Activated CD4-positive, alpha-beta T cell treated with anti-CD3 and anti-CD28 coated beads, Interleukin-10, Interleukin-2, amounts not matched to agents 100 ng/mL and 50 ng/mL, durations not matched to agents 16 hours and 8 hours (primary cell): ENCODE results near the gene FADS2.

Experiments used
- DNase-seq: peaks from one replicate; pipeline ENCODE4 v3.0.0-alpha.2; 2020

FADS2 gene

GRCh38 chr11:61797263-61797944 lies 30.7 kb upstream of the FADS2 start:
- DNase-seq: peak; percentile 71

DNA sequence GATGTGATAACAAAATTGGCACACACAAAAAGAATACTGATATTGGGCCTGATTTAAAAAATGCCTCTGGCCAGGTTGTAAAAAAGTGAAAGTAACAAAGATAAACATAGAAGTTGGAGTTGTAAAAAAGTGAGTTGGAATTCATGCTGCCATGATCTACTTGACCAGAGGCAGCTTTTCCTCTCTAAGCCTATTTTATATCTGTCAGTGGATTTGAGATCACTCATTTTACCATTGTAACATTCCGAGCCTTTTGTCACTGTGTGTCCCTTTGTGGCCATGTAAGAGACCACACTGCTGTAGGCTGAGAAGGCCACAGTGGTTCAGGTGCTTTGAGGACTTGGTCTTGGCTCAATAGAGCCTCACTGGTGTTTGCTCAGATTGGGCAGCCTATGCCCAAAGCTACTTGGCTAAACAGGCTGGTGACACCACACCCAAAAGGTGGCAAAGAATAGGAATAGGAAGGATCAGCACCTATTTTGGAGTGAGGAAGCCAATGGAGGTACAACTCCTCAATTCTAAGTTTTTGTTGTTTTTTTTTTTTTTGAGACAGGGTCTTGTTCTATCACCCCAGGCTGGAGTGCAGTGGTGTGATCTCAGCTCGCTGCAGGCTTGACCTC lies 28.3 kb upstream of the FADS2 start:
- no peak for DNase-seq

DNA sequence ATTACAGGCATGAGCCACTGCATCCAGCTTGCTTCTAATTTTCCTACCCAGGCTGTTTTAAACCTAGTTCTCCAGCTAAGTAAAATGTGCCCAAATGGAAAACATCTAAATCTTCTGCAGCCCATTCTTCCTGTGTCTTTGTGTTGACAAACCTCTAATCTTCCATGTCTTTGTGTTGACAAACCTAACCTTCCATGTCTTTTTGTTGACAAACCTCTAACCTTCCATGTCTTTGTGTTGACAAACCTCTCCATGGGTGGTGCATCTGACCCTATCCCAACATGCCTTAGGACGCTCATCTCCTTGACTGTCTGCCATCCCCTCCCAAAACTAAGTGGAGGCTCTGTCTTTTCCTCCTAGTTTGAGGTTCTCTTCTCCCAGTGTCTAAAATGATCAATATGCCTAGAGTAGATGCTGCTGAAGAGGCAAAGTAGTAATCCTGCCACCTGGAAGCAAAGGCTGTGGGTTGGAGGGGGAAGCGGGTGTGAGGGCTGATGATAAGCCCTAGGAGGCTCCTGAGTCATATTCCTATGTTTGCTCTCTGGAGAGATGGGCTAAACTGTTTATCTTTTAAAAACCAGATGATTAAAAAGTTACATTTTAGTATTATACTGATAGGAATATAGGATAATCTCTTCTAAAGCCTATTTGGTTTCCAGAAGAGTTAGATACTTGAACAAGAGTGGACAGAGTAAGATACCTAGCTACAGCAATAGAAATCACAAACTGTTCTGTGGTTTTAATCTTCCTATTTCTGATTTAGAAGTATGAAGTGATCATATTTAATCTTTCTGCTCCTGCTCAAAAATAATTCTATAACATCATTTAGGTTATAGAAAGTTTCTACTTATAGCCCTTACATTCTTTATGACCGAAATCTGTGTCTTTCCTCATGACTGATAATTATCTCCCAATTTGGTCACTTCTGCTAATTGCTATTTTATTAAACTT lies 27.5 kb upstream of the FADS2 start:
- no peak for DNase-seq

DNA sequence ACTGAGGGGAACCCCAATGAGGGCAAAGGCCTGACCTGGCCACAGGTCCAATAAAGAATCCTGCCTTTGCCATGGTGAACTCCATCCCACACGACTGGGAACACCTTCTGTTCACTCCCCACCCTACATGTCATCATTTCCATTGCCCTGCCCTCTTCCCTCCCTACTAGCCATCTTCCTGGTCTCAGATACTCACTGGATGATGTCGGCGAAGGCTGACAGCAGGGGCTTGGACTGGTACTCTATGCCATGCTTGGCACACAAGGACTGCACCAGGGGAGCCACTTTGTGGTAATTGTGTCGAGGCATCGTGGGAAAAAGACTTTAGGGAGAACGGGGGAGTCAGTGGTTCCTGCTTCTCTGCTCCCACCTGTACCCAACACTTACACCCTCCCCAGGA lies 25.5 kb upstream of the FADS2 start:
- no peak for DNase-seq

DNA sequence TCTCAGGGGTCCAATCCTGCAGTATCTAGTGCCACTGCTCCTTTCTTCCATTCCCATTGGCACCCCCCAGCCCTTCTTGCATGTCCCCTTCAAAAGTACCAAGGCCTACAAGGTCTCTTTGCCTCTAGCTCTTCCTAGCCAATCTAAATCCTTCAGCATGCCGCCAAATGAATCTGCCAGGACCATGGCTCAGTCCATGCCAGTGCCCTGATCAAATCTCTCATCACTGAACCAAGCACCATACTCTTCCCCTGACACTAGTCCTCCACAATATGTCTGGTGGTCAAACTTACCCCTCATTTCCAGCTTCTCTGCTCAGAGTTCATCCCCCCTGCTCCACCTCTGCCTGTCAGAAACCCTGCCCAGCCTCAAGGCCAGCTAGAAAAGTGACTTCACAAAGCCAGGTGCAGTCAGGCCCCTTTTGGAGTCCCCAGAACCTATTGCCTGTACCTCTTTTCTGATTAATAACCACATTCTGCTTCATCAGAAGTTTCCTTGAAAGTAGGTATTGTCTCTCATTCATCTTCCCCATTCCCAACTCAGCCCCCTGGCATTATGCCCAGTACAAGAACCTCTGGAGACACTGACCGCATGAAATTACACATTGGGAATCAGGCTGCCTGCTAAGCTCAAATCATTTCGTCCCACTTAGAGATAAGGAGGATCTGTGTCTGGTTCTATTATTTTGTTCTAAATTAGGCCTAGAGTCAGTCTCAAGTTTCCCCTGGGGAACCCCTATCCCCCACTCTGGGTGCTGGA lies 24.0 kb upstream of the FADS2 start:
- no peak for DNase-seq

- no peak for DNase-seq
These were observed 23.0 kb upstream of the FADS2 start for GRCh38 chr11:61805146-61805545.

DNA sequence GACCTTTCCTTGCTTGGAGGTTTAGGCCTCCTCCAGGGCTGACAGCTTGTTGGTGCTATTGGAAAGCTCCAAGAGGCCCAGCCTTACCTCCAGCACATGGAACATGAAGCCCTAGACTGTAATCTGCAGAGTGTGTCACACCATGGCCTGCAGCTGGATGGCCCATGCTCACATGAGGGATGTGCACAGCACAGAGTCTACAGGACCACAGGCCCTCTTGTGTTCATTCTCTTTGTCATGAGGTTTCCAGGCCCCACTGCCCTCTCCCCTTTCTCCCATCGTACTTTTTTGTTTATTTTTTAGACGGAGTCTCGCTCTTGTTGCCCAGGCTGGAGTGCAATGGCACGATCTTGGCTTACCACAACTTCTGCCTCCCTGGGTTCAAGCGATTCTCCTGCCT lies 21.3 kb upstream of the FADS2 start:
- DNase-seq: no peak

- no peak for DNase-seq
These were observed 17.4 kb upstream of the FADS2 start for GRCh38 chr11:61810671-61811175.

GRCh38 chr11:61811831-61812230 lies 16.3 kb upstream of the FADS2 start:
- DNase-seq: no peak

DNA sequence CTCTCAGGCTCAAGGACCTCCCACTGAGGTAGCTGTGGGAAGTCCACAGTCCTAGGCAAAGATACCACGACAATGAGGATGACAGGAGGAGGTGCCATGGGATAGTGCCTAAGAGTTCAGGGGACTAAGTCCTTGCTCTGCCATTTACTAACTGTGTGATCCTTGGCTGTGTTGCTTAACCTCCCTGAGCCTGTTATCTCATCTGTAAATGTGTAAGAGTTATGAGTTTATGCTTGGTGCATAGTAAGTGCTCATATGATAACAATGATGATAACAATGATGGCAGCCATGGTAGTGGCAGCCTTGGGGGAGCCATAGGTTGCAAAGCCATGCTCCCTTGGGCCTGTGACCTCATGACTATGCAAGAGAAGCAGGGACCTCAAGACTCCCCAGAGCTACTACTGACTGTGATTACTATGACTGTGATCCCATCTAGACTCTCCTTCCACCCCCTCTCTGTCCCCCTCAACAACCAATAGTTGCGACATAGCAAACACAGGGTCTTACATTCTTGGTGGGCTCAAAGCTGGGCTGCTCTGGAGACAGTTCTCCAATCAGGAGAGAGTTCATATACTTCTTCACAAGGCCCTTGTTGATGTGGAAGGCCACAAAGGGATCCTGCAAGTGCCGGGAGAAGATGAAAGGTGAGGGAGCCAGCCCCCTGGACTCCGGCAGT lies 15.2 kb upstream of the FADS2 start:
- DNase-seq: no peak

GRCh38 chr11:61814247-61814957 lies 13.7 kb upstream of the FADS2 start:
- peak; percentile 57 for DNase-seq

DNA sequence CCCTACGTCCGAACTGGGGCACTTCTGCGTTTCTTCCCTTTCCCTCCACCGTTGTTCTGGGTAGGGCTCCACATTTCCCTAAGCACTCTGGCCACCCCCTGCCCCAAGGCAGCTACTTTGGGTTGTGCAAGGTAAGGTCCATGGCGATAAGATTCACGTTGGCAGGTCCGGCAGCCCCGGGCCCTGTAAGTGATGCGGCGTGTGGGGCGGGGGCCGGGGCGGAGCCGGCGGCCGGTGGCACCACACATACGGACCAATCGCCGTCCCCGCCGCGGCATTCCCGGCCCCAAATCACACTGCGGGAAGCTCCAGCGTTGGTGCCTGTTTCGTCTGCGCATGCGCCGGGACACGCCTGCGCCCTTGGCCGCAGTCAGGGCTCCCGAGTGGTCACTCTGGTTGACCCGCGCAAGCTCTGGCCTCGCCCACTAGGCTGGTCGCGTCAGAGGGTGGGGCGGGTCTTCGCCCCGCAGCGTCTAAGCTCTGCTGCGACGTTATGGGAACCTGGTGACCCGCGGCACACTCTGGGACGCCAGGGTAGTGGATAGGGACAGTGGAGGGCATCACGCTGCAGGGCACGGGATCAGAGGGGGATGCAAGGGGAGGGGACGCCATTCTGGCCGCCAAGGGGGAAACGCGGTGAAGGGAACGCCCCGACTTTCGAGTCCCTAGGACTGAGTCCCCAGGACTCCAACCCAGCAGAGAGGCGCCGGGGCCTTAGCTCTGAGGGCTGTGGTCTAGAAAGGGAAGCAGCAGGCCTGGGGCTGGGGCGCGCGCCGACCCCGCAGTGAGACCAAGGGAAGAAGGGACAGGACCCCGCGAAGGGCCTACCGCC lies 12.9 kb upstream of the FADS2 start:
- peak; percentile 95 for DNase-seq

DNA sequence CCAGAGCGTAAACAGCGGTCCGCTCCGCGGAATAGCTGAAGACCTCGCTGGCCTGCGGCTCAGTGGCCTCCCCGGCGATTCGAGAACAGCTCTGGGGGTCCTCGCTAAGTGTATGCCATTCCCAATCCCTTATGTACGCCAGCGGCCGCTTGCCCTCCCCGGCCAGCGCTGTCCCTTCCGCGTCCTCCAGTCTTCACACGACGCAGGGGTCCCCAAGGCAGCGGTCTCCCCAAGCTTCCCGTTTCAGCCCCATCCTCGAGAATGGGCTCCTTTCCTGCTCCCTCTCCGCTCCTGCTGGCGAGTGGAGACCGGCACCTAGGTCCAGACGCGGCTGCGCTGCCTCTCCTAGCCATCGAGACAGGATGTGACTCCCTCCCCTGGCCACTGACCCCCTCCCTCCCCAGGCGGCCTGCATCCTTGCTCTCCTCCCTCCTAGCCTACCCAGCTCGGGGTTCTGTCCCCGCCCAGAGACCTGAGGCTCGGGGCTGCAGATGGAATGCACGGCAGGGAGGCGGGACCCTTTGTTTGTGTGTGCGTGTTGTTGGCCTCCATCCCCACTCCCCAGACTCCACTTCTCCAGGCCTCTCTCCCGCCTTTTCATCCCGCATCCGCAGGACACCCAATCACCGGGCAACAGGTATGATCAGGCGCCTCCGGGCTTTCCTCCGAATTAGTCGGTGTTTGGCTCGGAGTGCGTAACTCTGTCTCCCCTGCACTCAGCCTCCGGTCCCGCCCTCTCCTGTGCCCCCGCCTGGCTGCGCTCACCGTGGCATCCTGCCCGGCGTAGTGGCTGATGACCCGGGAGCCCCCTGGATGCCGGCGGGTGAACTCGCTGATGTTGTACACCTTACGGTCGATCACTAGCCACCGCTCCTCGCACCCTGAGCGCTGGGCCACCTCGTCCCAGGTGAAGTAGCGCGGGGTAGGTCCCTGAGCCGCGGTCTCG lies 12.0 kb upstream of the FADS2 start:
- peak; percentile 75 for DNase-seq

DNA sequence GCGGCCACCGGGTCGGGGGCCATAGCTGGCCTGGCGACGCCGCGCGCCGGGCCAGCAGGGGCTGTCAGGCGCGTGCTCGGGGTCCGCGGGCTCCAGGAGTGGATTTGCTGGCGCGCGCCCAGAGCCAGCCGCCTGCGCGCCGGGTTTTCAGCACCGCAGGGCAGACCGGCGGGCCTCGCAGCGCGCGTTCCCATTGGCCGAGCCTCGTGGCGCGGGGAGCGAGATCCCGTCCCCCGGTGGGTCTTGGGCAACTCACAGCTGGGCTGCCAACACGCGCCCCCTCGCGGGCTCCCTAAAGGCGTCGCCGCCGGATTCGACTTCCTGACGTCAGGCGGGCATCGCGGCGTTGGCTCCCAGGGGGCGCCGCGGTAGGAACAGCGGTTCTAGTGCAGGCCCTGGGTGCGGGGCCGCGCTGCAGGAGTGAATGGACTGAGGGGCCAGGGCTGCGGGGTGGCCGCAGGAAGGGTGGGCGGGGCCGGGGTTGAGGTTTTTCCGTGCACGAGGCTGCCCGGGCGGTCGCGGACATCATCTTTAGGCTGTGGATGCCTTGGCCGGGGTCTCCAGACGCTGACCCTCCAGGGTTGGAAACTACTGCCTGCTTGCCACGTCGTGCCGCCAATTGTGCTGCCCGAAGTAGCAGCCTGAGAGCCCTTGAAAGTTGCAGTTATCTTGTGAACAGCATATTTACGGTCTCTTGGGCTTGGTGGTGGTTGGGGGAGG lies 11.2 kb upstream of the FADS2 start, which contains the start of gene FADS1:
TSS of gene FADS1 (minus strand) at position 268 of the 720 bp plus-strand sequence. CDS start at position 194, 74 bp downstream.
- DNase-seq: peak; percentile 97

- no peak for DNase-seq
These were observed 10.5 kb upstream of the FADS2 start for GRCh38 chr11:61817471-61818202.

- DNase-seq: no peak
These were observed 7.9 kb upstream of the FADS2 start for GRCh38 chr11:61820174-61820573.

DNA sequence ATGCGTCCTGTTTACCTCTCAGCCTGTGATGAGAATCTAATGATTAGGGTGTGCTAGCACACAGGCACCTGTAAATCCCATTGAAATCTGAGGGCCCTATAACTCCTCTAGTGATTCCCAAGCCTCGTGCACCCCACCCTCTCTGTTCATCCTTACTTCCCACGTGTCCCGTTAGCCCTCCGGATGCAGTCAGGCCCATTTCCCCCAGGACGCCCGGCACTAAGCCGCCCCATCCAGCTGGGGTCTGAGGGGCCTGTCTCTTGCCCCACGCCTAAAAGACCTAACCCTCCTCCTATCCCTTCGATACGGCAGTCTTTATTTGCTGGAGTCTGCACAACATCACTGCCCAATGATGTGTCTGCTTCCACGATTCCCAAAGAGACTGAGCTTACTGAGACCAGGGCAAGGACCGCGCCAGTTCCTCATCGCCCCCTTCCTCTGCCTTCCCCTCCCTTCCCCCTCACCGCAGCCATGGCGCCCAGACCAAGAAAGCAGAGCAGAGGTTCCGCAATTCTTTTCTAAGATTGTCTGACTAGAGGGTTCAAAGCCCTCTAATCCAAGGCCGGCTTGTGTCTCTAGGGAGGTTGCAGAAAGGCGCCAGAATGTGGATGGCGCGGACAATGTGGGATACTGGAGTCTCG lies 1.1 kb upstream of the FADS2 start:
- no peak for DNase-seq

- DNase-seq: no peak
These were observed 204 bp downstream of the FADS2 start for GRCh38 chr11:61828379-61828628.
